Measurements from ENCODE around the gene CTU1.

CTU1 gene

GRCh38 chr19:51082611-51083010, 25.6 kb downstream of the CTU1 start, which contains the start of gene KLK14:
TSS of gene KLK14 (minus strand) at chr19:51082887. CDS start at chr19:51082614, 273 bp downstream.
- TF ChIP-seq MAX (IDR thresholded peaks at IDR 0.05; ENCODE audit: low read depth, low read length) (no peak), MYC (IDR thresholded peaks at IDR 0.05; ENCODE audit: low read depth, low read length) (no peak), POLR2A (IDR thresholded peaks at IDR 0.05; ENCODE audit: extremely low read depth, insufficient read length) (no peak), CTCF (IDR thresholded peaks at IDR 0.05; ENCODE audit: low read depth, low read length) (no peak)
- DNase-seq (ENCODE audit: low read depth), result no peak
- no peak within 1 kb of the TSS for H3K4me3 ChIP-seq (ENCODE audit: low read depth, low read length)

GRCh38 chr19:51081476-51081875, 26.7 kb downstream of the CTU1 start:
- no peak for DNase-seq (ENCODE audit: low read depth)
- H3K4me3 ChIP-seq (ENCODE audit: low read depth, low read length), result no peak overlapping the region
- TF ChIP-seq POLR2A (IDR thresholded peaks at IDR 0.05; ENCODE audit: extremely low read depth, insufficient read length) (no peak), CTCF (IDR thresholded peaks at IDR 0.05; ENCODE audit: low read depth, low read length) (no peak), MYC (IDR thresholded peaks at IDR 0.05; ENCODE audit: low read depth, low read length) (no peak), MAX (IDR thresholded peaks at IDR 0.05; ENCODE audit: low read depth, low read length) (no peak)

GRCh38 chr19:51079481-51080110, 28.6 kb downstream of the CTU1 start:
- DNase-seq (ENCODE audit: low read depth), result no peak

GRCh38 chr19:51078731-51079130, 29.5 kb downstream of the CTU1 start:
- H3K4me3 ChIP-seq (ENCODE audit: low read depth, low read length), result no peak overlapping the region
- no peak for TF ChIP-seq MYC (IDR thresholded peaks at IDR 0.05; ENCODE audit: low read depth, low read length)
- TF ChIP-seq MAX (IDR thresholded peaks at IDR 0.05; ENCODE audit: low read depth, low read length), result no peak
- TF ChIP-seq CTCF (IDR thresholded peaks at IDR 0.05; ENCODE audit: low read depth, low read length), result no peak
- no peak for TF ChIP-seq POLR2A (IDR thresholded peaks at IDR 0.05; ENCODE audit: extremely low read depth, insufficient read length)
- DNase-seq (ENCODE audit: low read depth), result no peak

More at GRCh38 chr19:51079481-51080110, 28.6 kb downstream of the CTU1 start:
- TF ChIP-seq POLR2A (IDR thresholded peaks at IDR 0.05; ENCODE audit: extremely low read depth, insufficient read length) (no peak), CTCF (IDR thresholded peaks at IDR 0.05; ENCODE audit: low read depth, low read length) (no peak), MAX (IDR thresholded peaks at IDR 0.05; ENCODE audit: low read depth, low read length) (no peak)
- H3K4me3 ChIP-seq (ENCODE audit: low read depth, low read length), result no peak overlapping the region

GRCh38 chr19:51078104-51078503, 30.1 kb downstream of the CTU1 start:
- TF ChIP-seq POLR2A (IDR thresholded peaks at IDR 0.05; ENCODE audit: extremely low read depth, insufficient read length) (no peak), MAX (IDR thresholded peaks at IDR 0.05; ENCODE audit: low read depth, low read length) (no peak), CTCF (IDR thresholded peaks at IDR 0.05; ENCODE audit: low read depth, low read length) (no peak), MYC (IDR thresholded peaks at IDR 0.05; ENCODE audit: low read depth, low read length) (no peak)

More at GRCh38 chr19:51078104-51078503, 30.1 kb downstream of the CTU1 start:
- H3K4me3 ChIP-seq (ENCODE audit: low read depth, low read length), result no peak overlapping the region
- DNase-seq (ENCODE audit: low read depth), result no peak
